HG03135 (cell line): Measurements from ENCODE around the gene NFE2L2.
"Not testable (repeated sequence)": the region's sequence is repeated elsewhere in the genome, so short reads cannot be mapped to it uniquely, and the experiment has no call there.

Experiments used
- ATAC-seq: cut with Tn5 transposase; IDR thresholded peaks from one replicate; pipeline ENCODE4 v1.9.1; 2021; ENCODE audit warnings: mild to moderate bottlenecking, moderate library complexity; ENCODE audit not compliant: unreplicated experiment

Gene NFE2L2

DNA sequence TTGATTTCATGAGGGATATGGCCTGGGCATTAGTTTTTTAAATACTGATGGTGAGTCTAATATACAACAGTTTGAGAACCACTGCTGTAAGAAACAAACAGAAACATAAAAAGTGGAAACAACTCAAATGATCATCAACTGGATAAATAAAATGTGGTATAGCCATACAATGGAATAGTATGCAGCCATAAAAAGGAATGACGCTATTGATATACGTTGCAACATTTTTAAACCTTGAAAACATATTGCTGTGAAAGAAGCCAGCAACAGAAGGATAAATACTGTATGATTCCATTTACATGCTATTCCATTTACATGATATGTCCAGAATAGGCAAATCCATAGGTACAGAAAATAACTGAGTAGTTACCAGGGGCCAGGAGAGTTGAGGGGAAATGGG lies 6.5 kb downstream of the NFE2L2 start:
- ATAC-seq: no peak

DNA sequence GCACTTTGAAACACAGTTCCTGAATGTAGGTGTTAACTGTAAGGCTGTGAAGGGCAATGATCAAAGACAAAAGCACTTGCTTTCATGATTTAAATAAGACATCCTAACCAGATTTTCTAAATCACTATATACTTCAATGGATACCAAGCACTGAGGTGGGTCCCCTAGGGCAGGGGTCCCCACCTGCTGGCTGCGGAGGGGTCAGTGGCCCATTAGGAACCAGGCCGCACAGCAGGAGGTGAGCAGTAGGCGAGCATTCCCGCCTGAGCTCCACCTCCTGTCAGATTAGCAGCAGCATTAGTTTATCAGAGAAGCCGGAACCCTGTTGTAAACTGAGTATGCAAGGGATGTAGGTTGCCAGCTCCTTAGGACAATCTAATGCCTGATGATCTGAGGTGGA lies 7.1 kb downstream of the NFE2L2 start:
- ATAC-seq: no peak

DNA sequence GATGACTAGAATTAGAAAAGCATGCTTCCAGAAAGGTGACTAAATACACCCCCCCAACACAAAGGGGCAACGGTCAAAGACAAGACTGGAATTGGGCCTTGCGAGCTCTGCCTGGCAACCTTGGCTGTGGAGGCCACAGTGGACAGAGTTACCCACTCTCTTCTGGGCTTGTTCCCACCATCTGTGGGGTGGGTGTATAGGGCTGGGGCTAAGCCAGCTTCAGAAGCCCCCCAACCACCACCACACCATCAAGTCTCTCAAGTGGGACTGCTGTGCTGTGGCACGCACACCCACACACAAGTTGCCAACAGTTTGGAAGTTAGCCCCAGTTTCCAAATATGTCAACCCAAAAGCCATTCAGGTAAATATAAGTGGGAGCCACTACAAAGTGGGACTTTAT lies 7.8 kb downstream of the NFE2L2 start:
- ATAC-seq: no peak

DNA sequence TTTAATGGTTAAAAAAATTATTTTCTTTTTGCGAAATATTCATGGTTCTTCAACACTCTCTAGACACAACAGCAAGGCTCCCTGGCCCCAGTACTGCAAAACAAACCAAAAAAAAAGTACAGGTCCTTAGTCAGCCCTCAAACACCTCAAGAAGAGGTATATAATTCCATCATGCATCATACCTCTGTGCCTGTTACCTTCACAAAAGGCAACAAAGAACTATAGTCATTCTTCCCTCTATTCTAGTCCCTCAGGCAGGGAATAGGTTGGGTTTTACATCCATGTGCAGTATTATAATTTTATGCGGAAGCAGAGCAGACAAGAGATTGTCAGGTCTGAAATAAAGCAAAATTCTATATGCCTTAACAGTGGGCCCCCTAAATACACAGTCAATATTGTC lies 8.5 kb downstream of the NFE2L2 start:
- ATAC-seq: no peak

DNA sequence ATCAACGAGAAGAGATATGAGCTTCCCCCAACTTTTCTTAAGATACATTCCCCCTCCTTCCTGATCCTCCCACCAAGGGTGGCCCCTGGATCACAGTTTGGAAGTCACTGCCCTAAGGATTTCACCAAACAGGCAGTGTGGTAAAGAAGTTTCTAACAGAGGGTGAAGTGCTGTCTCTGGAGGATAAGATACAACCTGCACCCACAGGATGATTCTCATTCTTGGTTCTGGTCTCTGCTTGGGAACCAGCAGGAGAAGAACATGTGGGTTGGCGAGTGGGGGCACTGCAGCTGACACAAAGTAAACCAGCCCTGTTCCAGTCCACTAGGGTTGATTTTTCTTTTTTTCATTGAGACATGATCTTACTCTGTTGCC lies 9.3 kb downstream of the NFE2L2 start:
- no peak for ATAC-seq

DNA sequence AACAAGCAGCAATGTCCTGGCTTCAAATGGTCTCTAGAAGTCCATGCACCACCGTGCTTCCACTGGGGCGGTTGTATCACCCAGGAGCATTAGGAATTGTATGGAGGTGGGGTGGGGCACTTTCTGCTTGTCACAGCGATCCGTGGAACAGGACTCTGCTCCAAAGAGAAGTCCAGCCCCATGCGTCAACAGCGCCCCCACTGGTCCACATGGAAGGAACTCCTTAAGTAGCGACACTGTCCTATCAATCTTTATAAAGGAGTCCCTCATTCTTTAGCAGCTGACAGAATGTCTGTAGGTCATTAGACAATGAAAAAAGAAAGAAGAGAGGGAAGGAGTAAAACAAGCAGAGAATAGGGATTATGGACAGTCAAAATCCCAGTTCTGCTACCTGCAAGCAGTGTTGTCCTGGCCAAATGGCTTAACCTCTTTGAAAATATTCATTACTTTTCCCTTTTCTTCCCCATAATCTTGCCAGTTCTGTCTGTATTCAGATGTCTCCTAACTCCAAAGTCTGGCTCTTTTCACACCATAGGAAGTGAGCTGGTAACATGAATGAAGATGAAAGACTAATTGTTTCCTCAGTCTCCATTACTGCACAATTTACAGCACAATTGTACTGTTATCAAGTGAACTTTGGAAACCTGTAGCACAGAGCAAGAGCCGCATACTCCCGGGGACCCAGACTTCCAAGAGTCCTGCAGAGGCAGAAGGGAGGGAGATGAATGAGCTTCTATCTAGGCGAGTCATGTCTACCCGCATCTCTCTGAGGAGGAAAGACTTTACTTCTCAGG lies 9.9 kb downstream of the NFE2L2 start:
- ATAC-seq: no peak

DNA sequence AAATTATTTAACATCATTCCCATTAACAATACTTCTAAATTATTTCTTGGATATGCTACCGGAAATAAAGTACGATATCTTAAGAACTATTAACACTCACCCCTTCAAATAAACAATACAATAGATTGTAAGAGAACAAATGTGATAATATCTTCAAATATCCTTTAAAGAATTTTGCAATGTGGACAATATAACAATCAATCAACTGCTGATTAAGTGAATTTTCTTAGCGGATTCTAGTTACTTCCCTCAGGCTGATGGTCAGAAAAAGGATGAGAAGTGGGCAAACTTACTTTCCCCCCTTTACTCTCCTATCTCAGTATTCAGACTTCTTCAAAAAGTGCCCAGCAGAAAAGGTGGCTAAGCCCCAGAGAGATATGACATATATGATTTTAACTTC lies 10.8 kb downstream of the NFE2L2 start:
- ATAC-seq: no peak

DNA sequence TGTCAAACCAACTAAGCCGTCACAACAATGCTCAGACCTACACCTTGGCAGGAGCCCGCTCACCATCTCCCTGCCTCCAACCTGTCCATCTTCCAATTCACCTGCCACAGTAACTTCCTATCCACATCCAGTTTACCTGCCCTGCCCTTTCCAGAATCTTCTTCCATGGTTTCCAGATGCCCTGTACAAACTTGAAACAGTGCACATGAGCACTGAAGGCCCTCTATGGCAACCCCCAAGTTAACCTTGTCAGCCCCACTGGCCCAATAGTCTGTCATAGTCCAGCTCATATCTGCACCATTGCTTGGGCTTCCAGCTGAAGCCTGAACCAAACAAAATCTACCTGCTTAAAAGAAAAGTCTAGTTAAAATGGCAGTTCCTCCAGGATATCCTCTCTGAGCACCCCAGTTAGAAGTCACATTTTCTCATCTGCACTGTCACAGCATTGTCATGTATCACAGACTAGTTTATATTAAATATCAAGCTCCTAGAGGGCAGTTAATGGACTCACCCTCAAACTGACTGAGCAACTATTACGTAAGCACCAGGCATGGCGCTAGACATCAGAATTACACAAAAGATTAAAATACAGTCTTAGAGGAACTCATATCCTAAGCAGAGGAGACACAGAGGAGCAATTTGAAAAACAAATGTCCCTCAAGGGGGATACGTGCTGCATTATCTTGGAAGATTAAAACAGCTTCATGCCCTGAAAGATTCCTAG lies 11.6 kb downstream of the NFE2L2 start:
- ATAC-seq: no peak

DNA sequence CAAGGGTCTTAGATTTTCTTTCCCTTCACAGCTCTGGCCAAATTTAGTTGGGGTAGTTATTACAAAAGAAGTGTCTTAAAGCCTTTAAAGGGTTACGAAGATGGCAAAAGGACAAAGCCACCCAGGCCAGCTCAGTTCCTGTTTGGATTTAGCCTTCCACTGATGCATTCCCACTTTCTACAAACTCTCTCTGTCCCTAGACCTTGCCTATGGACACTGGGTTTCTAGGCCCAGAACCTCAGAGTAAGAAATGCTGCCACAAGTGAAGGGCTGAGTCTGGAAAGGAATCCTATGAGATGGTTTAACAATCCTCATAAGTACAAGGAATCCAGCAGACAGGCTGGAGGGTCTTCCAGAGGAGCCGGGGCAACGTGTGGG lies 13.4 kb downstream of the NFE2L2 start:
- no peak for ATAC-seq

DNA sequence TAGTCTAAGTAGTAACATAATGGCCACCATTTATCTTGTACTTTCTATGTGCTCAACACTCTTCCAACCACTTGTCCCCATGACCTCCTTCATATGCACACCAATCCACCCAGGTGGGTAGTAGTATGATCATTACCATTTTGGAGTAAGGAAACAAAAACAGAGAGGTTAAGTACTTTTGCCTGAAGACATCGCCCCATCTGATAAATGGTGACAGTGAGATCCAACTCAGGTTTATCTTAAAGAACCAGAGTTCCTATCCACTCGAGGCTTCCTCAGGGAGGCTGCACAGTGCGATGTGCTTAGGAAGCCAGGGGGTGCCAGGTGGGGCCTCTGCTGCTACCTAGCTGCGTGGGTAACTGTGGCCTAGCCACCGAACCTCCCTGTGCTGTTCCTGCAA lies 14.1 kb downstream of the NFE2L2 start:
- ATAC-seq: no peak

DNA sequence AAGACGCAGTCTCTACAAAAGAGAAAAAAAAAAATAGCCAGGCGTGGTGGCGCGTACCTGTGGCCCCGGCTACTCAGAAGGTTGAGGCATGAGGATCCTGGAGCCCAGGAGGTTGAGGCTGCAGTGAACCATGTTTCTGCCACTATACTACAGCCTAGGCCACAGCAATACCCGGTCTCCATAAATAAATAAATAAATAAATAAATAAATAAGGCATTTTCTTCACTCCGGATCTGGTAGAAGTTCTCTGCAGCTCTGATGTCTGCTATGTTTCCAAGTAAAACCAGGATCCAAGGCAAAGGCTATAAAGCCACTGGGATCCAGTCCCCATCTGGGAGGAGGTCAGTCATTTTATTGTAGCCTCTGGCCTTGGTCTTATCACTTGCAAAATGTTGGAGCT lies 15.5 kb downstream of the NFE2L2 start:
- no peak for ATAC-seq

DNA sequence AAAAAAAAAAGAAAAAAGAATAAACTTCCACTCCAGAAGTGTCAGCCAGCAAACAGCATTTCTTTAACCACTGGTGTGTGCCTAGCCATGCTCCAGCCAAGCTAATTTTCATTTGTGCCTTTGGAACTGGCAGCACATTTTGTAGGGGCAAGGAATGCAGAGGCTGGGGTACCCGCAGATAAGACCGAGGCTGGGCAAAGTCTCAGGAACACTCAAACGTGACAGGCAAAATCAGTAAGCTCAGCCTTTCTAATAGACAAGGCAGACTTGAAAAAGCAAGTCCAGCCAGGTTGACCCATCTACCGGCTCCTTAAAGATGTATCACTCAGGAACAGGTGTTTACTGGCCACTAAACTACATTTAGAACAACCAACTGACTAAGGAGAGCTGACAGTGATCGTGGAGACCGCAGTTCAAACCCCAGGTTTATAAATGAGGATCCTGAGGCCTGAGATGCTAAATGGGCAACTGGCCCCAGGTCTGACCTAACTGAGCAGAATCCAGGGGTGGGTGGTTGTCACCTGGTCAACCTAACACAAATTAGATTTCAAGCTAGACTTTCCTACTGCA lies 16.7 kb downstream of the NFE2L2 start:
- ATAC-seq: no peak

DNA sequence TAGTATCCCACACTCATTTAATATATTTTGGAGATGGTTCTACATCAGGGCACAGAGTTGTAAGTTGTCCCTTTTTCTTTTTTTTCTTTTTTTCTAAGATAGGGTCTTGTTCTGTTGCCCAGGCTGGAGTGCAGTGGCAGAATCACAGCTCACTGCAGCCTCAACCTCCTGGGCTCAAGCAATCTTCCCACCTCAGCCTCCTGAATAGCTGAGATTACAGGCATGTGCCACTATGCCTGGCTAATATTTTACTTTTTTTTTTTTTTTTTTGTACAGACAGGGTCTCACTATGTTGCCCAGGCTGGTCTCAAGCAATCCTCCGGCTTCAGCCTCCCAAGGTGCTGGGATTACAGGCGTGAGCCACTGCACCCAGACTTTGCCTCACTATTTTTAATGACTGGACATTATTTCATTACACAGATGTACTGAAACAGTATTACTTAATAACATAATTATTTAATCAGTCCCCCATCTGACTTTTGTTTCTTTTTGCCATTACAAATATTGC lies 17.9 kb downstream of the NFE2L2 start:
- ATAC-seq: not testable (repeated sequence)

DNA sequence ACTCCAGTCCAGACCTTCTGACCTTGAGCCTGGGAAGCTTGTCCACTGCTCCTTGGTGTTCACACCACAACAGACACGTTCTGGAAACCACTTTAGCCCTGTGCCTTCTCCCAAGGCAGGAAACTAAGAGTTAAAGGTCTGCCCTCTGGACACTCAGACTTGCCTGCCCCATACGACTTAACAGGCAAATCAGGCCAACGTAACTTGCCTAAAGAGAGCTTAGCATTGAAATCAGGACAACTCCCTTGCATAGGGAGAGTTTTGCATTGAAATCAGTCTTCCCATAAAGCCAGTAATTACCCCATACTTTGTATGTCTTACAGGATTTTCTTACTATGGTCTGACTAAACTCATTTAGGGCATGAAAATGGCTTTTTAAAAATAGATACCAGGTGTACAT lies 18.5 kb downstream of the NFE2L2 start:
- no peak for ATAC-seq

DNA sequence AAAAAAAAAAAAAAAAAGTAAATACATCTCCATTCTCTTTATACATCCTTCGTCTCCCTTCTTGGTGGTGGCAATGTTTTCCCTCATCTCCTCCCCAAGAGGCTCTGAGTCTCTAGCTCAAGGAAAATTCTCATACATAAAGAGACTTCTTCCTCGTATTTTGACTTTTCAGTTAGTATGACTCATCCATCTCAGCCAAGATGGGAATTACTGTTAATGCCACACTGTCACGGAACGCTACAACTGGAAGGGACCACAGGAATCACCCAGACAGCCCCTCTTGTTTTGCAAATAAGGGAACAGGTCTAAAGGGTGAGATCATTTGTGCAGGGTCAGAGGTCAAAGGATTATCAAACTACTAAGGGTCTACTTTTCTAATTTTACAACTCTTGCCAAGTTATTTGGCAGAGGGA lies 19.5 kb downstream of the NFE2L2 start:
- ATAC-seq: no peak

DNA sequence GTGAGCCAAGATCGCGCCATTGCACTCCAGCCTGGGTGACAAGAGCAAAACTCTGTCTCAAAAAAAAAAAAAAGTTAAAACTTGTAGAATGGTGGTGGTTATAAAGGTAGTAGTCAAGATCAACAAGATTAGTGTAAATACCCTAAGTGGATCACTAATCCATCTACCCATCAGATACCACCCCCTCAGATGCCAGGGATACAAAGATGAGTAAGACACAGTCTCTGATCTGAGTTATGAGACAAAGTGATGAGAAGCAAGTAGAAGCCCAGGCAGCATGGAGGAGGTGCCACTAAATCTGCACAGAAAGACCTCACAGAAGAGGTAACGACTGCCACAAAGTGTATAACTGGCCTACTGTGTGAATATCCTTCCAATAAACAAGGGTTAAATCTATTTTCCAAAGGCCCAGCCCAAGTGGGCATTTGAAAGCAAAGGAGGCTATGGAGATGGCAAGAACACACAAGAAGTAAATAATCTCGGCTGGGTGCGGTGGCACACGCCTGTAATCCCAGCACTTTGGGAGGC lies 20.2 kb downstream of the NFE2L2 start:
- no peak for ATAC-seq

DNA sequence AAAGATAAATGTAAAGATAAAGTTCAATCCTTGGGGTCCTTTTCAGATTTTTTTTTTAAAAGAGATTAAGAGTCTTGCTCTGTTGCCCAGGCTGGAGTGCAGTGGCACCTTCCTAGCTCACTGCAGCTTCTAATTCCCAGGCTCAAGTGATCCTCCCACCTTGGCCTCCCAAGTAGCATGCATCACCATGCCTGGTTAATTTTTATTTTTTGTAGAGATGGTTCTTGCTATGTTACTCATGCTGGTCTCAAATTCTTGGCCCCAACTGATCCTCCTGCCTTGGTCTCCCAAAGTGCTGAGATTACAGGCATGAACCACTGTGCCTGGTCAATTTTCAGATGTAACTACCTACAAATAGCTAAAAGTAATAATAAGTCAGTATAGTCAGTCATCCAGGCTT lies 21.1 kb downstream of the NFE2L2 start:
- ATAC-seq: no peak

DNA sequence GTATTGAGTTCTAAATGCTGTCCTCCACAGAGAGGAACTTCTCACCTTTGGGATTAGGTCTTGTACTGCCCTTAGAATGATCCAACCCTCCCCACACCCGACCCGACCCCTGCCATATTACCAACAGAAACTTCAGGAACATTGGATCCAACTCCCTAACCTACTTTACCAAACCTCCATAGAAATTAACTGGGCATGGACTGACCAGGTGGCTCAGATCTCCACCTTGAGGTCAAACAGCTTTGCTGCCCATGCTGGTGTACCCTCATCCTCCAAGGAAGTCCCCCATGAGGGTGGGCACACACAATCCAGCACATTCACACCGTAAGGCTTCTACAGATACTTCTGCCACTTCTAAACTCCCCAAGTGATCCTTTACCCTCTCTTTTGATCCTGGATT lies 21.5 kb downstream of the NFE2L2 start:
- no peak for ATAC-seq

DNA sequence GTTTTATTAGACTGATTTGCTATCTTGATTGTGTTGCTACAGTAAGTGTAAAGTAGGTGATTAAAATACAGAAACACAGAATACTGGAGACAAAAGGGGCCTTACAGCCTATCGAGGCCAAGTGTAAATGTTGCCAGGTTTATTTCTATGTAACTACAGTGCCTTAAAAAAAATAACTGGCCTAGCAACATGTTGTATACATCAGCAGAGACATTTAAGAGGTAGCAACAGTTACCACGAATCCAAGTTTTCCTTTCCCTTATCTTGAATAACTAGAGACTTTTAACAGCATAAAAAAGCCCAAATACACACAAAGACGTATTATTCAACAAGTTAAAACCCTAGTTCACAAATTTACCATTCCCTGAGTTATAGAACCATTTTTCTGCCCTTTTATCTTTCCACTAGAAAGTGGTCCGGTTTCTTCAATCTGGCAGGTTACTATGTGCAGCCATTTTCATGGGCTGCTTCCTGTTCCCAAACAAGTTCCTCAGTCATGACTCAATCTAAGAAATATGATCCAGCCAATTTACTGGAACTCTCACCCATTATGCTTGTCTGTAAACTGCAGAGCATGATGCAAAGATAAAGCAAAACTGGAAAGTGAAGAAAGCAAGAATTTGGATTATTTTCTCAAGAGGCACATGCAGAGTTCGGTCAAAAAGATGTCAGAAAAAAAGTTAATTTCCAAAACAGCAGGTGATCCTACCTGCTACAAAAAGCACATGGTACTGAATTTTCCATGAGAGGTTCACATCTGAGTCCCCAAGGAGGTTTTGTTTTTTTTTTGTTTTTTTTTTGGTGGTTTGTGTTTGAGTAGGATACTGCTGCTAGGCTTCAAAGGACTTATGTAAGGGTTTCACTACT lies 22.2 kb downstream of the NFE2L2 start:
- no peak for ATAC-seq

DNA sequence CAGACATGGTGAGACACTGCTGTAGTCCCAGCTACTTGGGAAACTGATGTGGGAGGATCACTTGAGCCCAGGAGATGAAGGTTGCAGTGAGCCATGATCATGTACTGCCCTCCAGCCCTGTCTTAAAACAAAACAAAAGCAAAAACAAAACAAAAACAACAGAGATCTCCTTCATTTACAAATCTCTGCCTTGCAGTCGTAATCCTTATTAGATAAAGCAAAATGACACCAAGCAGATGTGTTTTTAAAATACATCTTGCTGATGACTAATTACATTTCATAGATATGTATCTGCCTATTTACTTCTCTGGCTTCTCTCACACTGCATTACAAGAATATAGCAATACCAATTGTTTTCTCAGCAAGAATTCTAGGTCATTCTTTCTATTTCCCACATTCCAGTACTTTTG lies 22.8 kb downstream of the NFE2L2 start:
- ATAC-seq: no peak
